GM12873 (cell line): Measurements from ENCODE around the gene UBE2L6.

ENCODE experiments used
- CTCF ChIP-seq: IDR thresholded peaks from 2 replicates; pipeline ENCODE4 v1.5.1; 2012; ENCODE audit warnings: low read depth, mild to moderate bottlenecking, moderate library complexity, low read length, control low read depth; ENCODE audit not compliant: insufficient read depth; ENCODE audit errors: missing control alignments

Gene UBE2L6

GRCh38 chr11:57512646-57513451 lies 54.6 kb downstream of the UBE2L6 start:
- TF ChIP-seq CTCF = no peak

GRCh38 chr11:57511741-57512430 lies 55.6 kb downstream of the UBE2L6 start:
- TF ChIP-seq CTCF = no peak

- TF ChIP-seq CTCF = no peak
Measured at GRCh38 chr11:57508341-57509170, 58.9 kb downstream of the UBE2L6 start.

- TF ChIP-seq CTCF = no peak
Measured at GRCh38 chr11:57506522-57506921, 61.0 kb downstream of the UBE2L6 start.

- no peak for TF ChIP-seq CTCF
Measured at GRCh38 chr11:57504511-57504910, 63.0 kb downstream of the UBE2L6 start.

- no peak for TF ChIP-seq CTCF
Measured at GRCh38 chr11:57502870-57503269, 64.6 kb downstream of the UBE2L6 start.

- TF ChIP-seq CTCF = no peak
Measured at GRCh38 chr11:57502376-57502775, 65.1 kb downstream of the UBE2L6 start.
